ENCODE data around the gene PFDN1.

GRCh38 chr5:140251527-140251973 is 51.4 kb downstream of the PFDN1 start:
- no peak for TF ChIP-seq EP300 (IDR thresholded peaks at IDR 0.05; ENCODE audit: low read depth)
- TF ChIP-seq POLR2A (IDR thresholded peaks at IDR 0.05): no peak

All from transverse colon (tissue), 1 donor.